Measurements from ENCODE around the gene MYO15B.

GRCh38 chr17:75574404-75575036, 13.1 kb upstream of the MYO15B start:
- no peak for TF ChIP-seq GATA3 (IDR thresholded peaks at IDR 0.05; ENCODE audit: low read depth, low read length)
- TF ChIP-seq GATA2 (IDR thresholded peaks at IDR 0.05; ENCODE audit: low read depth, low read length): no peak

Measured in SH-SY5Y (cell line).